Memory B cell (primary cell): ENCODE results near the gene DIO1.

Source experiments
- ATAC-seq: fragments of 150-1000 bp; cut with Tn5 transposase; 2 replicates; pipeline ENCODE4 v1.10.0; 2021; ENCODE audit warnings: low read depth, mild to moderate bottlenecking, moderate library complexity
- DNase-seq, 2 donors: peaks; one replicate each; pipeline ENCODE4 v3.0.0; 2022; ENCODE audit warnings: low spot score in 2 of 2
- H3K27ac Mint-ChIP-seq: one replicate; pipeline ENCODE4 v1.8.0; 2022; ENCODE audit warnings: mild to moderate bottlenecking, moderate library complexity, mixed read lengths
- H3K27me3 Mint-ChIP-seq: one replicate; pipeline ENCODE4 v1.8.0; 2022; ENCODE audit warnings: mixed read lengths
- H3K36me3 Mint-ChIP-seq: one replicate; pipeline ENCODE4 v1.8.0; 2022; ENCODE audit warnings: mild to moderate bottlenecking, mixed read lengths
- H3K4me1 Mint-ChIP-seq: one replicate; pipeline ENCODE4 v1.8.0; 2022; ENCODE audit warnings: mixed read lengths
- H3K4me3 Mint-ChIP-seq: one replicate; pipeline ENCODE4 v1.8.0; 2022; ENCODE audit warnings: mild to moderate bottlenecking, moderate library complexity, mixed read lengths
- H3K9me3 Mint-ChIP-seq: one replicate; pipeline ENCODE4 v1.8.0; 2022; ENCODE audit warnings: mixed read lengths

DIO1 gene

DNA sequence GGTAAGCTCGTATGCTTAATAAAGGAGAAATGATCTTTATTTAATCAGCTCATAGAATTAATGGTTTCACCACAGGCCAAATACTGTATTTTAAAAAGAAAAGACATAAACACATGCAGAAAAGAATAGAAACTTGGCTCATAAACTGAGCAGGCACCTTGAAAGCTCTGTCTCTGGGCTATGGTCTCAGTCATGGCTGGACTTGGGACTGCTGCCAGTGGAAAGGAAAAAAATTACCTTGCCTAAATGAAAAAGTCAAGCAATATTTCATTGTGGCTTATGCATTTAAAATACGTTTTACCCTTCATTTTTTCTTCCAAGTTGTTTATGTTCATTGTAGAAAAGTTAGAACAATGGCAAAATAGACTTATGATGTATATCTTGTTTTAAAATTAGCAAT lies 60.1 kb downstream of the DIO1 start:
- peaks cover 9% of the 10 kb centered on the region for H3K36me3 Mint-ChIP-seq
- no peaks in the 10 kb centered on the region for H3K9me3 Mint-ChIP-seq
- DNase-seq (no peak), ATAC-seq (no peak)
- no peaks in the 10 kb centered on the region for H3K4me1 Mint-ChIP-seq
- H3K27me3 Mint-ChIP-seq, result no peaks in the 10 kb centered on the region
- no peak overlapping the region for H3K27ac Mint-ChIP-seq
- no peak overlapping the region for H3K4me3 Mint-ChIP-seq

DNA sequence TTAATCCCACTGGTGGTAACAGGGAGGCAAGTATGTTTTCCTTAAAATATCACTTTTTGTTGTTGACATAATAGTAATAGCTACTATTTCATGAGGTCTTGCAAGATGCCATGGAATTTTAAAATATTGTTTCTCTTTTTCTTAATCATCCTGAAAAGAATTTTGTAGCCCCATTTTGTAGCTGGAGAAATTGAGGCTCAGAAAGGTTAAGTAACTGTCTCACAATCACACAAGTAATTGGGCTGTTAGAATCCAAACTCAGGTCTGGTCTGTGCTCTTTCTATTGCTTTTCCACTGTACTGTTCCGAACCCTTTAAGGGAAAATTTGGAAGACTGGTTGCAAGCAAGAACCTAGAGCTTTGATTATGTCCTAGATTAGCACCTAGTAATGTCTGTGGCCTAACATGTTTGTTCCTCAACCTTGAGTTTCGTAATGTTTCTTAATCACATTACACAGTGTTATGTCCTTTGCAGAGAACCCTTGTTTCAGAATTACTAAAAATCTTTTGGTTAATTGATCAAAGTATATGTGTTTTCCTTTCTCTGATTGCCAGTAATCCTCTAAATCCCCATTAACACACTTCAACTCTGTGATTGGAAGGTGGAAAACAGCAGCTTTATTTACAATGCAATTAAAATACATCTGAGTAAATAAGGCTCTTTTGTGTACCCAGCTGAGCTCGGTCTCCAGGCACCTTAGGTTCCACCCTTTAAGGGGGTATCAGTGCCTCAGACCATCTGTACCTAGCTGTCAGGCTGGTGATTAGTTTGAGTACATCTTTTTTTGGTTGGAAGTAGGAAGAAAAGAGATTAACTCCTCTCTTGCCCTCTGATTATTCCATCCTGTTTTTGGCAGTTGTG lies 62.6 kb downstream of the DIO1 start:
- Mint-ChIP-seq H3K27me3 (no peaks in the 10 kb centered on the region), H3K4me1 (no peaks in the 10 kb centered on the region), H3K36me3 (peaks cover 11% of the 10 kb centered on the region), H3K9me3 (no peaks in the 10 kb centered on the region), H3K4me3 (no peak overlapping the region), H3K27ac (no peak overlapping the region)
- no peak for DNase-seq
- ATAC-seq, result no peak

DNA sequence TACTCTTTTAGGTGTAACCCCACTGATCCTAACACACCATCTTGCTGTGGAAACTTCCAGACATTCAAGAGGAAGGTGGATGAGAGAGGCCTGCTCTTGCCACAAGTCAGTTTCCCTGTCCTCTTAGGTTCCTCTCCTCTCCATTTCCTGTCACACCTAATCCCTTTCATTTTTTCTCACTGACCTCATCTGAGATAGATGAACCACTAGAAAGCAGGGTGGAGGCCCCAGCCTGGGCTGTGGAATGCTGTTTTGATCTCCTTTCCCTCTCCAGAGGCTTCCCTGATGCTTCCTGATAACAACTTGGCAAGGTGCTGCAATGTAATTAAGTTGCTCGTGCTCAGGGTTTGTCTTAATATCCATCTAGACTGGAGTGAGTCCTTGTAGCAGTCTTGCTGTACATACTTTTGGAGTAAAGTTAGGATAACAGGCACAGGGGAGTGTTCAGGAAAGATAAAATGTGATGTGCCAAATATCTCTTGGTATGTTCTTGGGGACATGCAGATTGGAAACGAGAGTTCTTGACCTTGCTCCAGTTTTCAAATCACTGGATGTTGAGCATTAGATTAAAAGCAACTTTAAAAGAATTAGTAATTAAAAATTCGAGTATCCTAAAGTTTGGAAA lies 63.3 kb downstream of the DIO1 start:
- Mint-ChIP-seq H3K4me3 (no peak overlapping the region), H3K27ac (no peak overlapping the region), H3K36me3 (peaks cover 10% of the 10 kb centered on the region), H3K27me3 (no peaks in the 10 kb centered on the region), H3K4me1 (no peaks in the 10 kb centered on the region), H3K9me3 (no peaks in the 10 kb centered on the region)
- no peak for ATAC-seq
- DNase-seq, result no peak

DNA sequence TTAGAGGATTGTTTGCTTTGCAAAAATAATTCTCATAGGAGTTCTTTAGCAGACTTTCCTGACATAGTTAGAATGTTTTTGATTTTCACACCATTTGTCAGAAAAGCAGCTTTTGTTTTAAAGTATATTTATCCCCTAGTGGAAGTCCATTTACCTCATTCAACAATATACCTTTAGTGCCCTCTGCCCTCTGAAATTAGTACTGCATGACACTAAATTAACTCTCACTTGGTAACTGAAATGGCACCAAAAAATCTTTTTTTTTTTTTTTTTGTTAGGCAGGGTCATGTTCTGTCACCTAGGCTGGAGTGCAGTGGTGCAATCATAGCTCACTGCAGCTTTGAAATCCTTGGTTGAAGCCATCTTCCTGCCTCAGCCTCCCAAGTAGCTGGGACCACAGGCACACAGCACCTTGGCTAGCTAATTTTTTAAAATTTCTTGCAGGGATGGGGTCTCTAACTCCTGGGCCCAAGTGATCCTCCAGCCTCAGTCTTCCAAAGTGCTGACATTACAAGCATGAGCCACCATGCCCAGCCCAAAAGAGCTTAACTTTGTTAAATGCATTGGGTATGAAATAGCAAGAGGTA lies 65.8 kb downstream of the DIO1 start:
- peaks cover 13% of the 10 kb centered on the region for H3K36me3 Mint-ChIP-seq
- H3K27me3 Mint-ChIP-seq, result no peaks in the 10 kb centered on the region
- H3K4me3 Mint-ChIP-seq, result no peak overlapping the region
- peaks cover 8% of the 10 kb centered on the region for H3K4me1 Mint-ChIP-seq
- peak in 1 of 2 donors; percentile 49 for DNase-seq
- no peaks in the 10 kb centered on the region for H3K9me3 Mint-ChIP-seq
- H3K27ac Mint-ChIP-seq, result no peak overlapping the region
- peak; percentile 51 for ATAC-seq
